Measurements from ENCODE around the gene CNTRL. TPM values are rescaled to one million over a fixed set of nuclear protein-coding genes. Genes with fewer than 3 reads are reported as not detected.

Gene CNTRL
- total RNA-seq, 1 donor from 2014 or later: 8.5 TPM

DNA sequence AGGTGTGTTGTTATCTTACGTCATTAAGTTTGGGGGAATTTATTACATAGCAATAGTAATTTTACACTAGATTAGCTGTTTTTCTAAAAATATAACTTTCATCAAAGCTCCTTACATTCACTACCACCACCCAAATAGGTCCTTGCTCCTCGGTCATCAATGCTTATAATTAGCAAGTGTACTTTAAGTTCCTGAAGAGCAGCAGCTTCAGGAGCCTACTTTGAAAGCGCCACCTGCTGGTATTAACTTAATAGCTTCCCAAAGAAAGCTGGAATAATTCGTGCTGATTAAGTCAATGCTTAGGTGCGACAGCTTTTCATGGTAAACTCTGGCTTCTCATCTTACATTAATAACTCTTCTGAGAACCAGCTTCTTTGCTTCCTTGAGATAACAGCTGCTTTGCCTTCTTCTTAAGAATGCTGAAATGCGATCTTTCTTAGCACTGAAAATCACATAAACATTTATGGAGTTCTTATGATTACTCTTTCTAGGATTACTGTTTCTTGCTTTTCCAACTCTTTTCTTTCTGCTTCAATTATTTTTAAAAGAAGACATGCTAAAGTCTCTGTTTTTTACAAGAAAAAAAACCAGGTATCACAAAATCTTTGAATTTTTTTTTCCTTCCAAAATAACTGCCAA is 14.6 kb upstream of the CNTRL start:
- TF ChIP-seq, protein P1, sequence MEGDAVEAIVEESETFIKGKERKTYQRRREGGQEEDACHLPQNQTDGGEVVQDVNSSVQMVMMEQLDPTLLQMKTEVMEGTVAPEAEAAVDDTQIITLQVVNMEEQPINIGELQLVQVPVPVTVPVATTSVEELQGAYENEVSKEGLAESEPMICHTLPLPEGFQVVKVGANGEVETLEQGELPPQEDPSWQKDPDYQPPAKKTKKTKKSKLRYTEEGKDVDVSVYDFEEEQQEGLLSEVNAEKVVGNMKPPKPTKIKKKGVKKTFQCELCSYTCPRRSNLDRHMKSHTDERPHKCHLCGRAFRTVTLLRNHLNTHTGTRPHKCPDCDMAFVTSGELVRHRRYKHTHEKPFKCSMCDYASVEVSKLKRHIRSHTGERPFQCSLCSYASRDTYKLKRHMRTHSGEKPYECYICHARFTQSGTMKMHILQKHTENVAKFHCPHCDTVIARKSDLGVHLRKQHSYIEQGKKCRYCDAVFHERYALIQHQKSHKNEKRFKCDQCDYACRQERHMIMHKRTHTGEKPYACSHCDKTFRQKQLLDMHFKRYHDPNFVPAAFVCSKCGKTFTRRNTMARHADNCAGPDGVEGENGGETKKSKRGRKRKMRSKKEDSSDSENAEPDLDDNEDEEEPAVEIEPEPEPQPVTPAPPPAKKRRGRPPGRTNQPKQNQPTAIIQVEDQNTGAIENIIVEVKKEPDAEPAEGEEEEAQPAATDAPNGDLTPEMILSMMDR (IDR thresholded peaks at IDR 0.05): peak; percentile 54 to 75 (median 73)
- Histone ChIP-seq H3K36me3 (no peaks in the 10 kb centered on the region), H3K27ac (no peak overlapping the region), H3K27me3 (no peaks in the 10 kb centered on the region), H3K4me1 (no peaks in the 10 kb centered on the region), H3K4me3 (no peak overlapping the region), H3K9me3 (no peaks in the 10 kb centered on the region)
- intact Hi-C loops (cut with DNase I): loop anchor here (1.0 kb wide), 2 partner anchors 75 to 304 kb away; no protein-coding TSS in a partner anchor
- no peak for DNase-seq (ENCODE audit: low spot score in 2 of 2)

DNA sequence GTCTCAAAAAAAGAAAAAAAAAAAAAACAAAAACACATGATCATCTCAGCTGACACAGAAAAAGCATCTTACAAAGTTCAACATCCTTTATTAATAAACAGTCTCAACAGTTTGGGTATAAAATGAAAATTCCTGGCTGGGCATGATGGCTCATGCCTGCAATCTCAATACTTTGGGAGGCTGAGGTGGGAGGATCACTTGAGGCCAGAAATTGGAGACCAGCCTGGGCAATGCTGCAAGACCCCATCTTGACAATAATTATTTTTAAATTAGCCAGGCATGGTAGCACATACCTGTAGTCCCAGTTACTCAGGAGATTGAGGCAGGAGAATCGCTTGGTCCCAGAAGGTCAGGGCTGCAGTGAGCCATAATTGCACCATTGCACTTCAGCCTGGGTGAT is 7.9 kb upstream of the CNTRL start:
- intact Hi-C loops (cut with DNase I): no loop called here
- H3K4me1 ChIP-seq: peaks cover 0 to 3% of the 10 kb centered on the region in 2 donors
- TF ChIP-seq, protein P1 (IDR thresholded peaks at IDR 0.05): no peak
- no peaks in the 10 kb centered on the region for H3K9me3 ChIP-seq
- no peaks in the 10 kb centered on the region for H3K36me3 ChIP-seq
- H3K4me3 ChIP-seq: no peak overlapping the region
- no peak overlapping the region for H3K27ac ChIP-seq
- no peaks in the 10 kb centered on the region for H3K27me3 ChIP-seq
- DNase-seq (ENCODE audit: low spot score in 2 of 2): no peak

DNA sequence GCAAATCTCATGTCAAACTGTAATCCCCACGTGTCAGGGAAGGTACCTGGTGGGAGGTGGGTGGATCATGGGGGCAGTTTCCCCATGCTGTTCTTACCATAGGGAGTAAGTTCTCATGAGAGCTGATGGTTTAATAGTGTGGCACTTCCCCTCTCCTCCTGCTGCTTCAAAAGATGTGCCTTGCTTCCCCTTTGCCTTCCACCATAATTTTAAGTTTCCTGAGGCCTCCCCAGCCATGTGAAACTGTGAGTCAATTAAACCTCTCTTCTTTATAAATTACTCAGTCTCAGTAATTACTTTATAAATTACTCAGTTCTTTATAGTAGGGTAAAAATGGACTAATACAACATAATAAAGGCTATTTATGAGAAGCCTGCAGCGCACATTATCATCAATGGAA is 7.1 kb upstream of the CNTRL start:
- no peak for DNase-seq (ENCODE audit: low spot score in 2 of 2)
- Histone ChIP-seq H3K4me1 (peaks cover 0 to 7% of the 10 kb centered on the region in 2 donors), H3K27me3 (no peaks in the 10 kb centered on the region), H3K4me3 (no peak overlapping the region), H3K36me3 (no peaks in the 10 kb centered on the region), H3K9me3 (no peaks in the 10 kb centered on the region), H3K27ac (no peak overlapping the region)
- intact Hi-C loops (cut with DNase I): no loop called here
- TF ChIP-seq, protein P1 (IDR thresholded peaks at IDR 0.05): no peak

DNA sequence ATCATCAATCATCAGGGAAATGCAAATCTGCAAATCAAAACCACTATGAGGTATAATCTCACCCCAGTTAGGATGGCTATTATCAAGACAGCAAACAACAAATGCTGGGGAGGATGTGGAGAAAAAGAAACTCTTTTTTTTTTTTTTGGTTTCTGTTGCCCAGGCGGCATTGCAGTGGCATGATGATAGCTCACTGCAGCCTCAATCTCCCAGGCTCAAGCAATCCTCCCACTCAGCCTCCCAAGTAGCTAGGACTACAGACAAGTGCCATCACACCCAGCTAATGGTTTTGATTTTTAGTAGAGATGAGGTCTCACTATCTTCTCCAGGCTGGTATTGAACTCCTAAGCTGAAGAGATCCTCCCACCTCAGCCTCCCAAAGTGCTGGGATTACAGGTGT is 5.4 kb upstream of the CNTRL start:
- intact Hi-C loops (cut with DNase I): no loop called here
- H3K36me3 ChIP-seq: no peaks in the 10 kb centered on the region
- DNase-seq (ENCODE audit: low spot score in 2 of 2): no peak
- H3K27me3 ChIP-seq: no peaks in the 10 kb centered on the region
- no peaks in the 10 kb centered on the region for H3K9me3 ChIP-seq
- H3K4me3 ChIP-seq: no peak overlapping the region
- peaks cover 0 to 18% of the 10 kb centered on the region in 2 donors for H3K4me1 ChIP-seq
- TF ChIP-seq, protein P1 (IDR thresholded peaks at IDR 0.05): no peak
- no peak overlapping the region for H3K27ac ChIP-seq

DNA sequence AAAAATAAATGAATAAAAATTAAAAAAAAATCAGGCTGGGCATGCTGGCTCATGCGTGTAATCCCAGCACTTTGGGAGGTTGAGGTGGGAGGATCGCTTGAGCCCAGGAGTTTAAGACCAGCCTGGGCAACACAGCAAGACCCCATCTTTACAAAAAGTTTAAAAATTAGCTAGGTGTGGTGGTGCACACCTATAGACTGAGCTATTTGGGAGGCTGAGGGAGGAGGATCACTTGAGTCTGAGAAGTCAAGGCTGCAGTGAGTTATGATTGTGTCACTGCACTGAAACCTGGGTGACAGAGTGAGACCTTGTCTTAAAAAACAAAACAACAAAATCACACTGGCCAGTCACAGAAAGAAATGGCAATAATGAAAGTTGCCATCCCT is 3.4 kb upstream of the CNTRL start:
- intact Hi-C loops (cut with DNase I): loop anchor here (10.0 kb wide), 1 partner anchor 203 kb away; no protein-coding TSS in a partner anchor
- H3K27me3 ChIP-seq: no peaks in the 10 kb centered on the region
- H3K36me3 ChIP-seq: no peaks in the 10 kb centered on the region
- no peaks in the 10 kb centered on the region for H3K9me3 ChIP-seq
- DNase-seq (ENCODE audit: low spot score in 2 of 2): no peak
- H3K4me3 ChIP-seq: peak overlapping the region; percentile 56 to 77
- peak overlapping the region; percentile 94 to 98 for H3K27ac ChIP-seq
- TF ChIP-seq, protein P1 (IDR thresholded peaks at IDR 0.05): no peak
- peaks cover 0 to 18% of the 10 kb centered on the region in 2 donors for H3K4me1 ChIP-seq

Data from ascending aorta (tissue), 2 donors.